Measurements from ENCODE around the gene TFF2.

Gene TFF2

GRCh38 chr21:42366292-42367010 lies 15.7 kb upstream of the TFF2 start, which contains the start of gene TFF1:
Gene TFF1 (minus strand): TSS chr21:42366535. CDS start chr21:42366495, 40 bp downstream.
- no peak within 1 kb of the TSS for H3K4me3 ChIP-seq (ENCODE audit: low read depth, low read length)
- TF ChIP-seq CTCF (IDR thresholded peaks at IDR 0.05; ENCODE audit: borderline replicate concordance, insufficient read depth, low read depth, low read length): no peak

- H3K4me3 ChIP-seq (ENCODE audit: low read depth, low read length): no peak overlapping the region
- TF ChIP-seq CTCF (IDR thresholded peaks at IDR 0.05; ENCODE audit: borderline replicate concordance, insufficient read depth, low read depth, low read length): no peak
Measured at GRCh38 chr21:42365770-42366169, 15.0 kb upstream of the TFF2 start.

- H3K4me3 ChIP-seq (ENCODE audit: low read depth, low read length): no peak overlapping the region
- no peak for TF ChIP-seq CTCF (IDR thresholded peaks at IDR 0.05; ENCODE audit: borderline replicate concordance, insufficient read depth, low read depth, low read length)
Measured at GRCh38 chr21:42364304-42364865, 13.6 kb upstream of the TFF2 start.

GRCh38 chr21:42363312-42363711 lies 12.5 kb upstream of the TFF2 start:
- no peak for TF ChIP-seq CTCF (IDR thresholded peaks at IDR 0.05; ENCODE audit: borderline replicate concordance, insufficient read depth, low read depth, low read length)
- H3K4me3 ChIP-seq (ENCODE audit: low read depth, low read length): no peak overlapping the region

- H3K4me3 ChIP-seq (ENCODE audit: low read depth, low read length): no peak overlapping the region
- TF ChIP-seq CTCF (IDR thresholded peaks at IDR 0.05; ENCODE audit: borderline replicate concordance, insufficient read depth, low read depth, low read length): no peak
Measured at GRCh38 chr21:42362700-42363099, 11.9 kb upstream of the TFF2 start.

- no peak overlapping the region for H3K4me3 ChIP-seq (ENCODE audit: low read depth, low read length)
- no peak for TF ChIP-seq CTCF (IDR thresholded peaks at IDR 0.05; ENCODE audit: borderline replicate concordance, insufficient read depth, low read depth, low read length)
Measured at GRCh38 chr21:42362198-42362597, 11.4 kb upstream of the TFF2 start.

GRCh38 chr21:42361286-42361685 lies 10.5 kb upstream of the TFF2 start:
- TF ChIP-seq CTCF (IDR thresholded peaks at IDR 0.05; ENCODE audit: borderline replicate concordance, insufficient read depth, low read depth, low read length): no peak
- no peak overlapping the region for H3K4me3 ChIP-seq (ENCODE audit: low read depth, low read length)

Measured in GM12875 (cell line).